Activated CD8-positive, alpha-beta memory T cell treated with anti-CD3 and anti-CD28 coated beads for 1 hour (primary cell): ENCODE results near the gene TRAPPC3.

Source experiments
- DNase-seq, 2 donors: peaks; one replicate each; pipeline ENCODE4 v3.0.0-alpha.2; 2020; ENCODE audit warnings: low read depth in 1 of 2; ENCODE audit errors: extremely low read depth in 1 of 2

TRAPPC3 gene

GRCh38 chr1:36087233-36088123 is 61.8 kb downstream of the TRAPPC3 start:
- DNase-seq: no peak
